Activated T-helper 1 cell treated with Interleukin-2 at 50 U/mL for 16 hours (primary cell): ENCODE data around the gene SYNJ2.

Source experiments
- DNase-seq: peaks from one replicate; pipeline ENCODE4 v3.0.0-alpha.2; 2020; ENCODE audit warnings: low read depth

SYNJ2 gene

DNA sequence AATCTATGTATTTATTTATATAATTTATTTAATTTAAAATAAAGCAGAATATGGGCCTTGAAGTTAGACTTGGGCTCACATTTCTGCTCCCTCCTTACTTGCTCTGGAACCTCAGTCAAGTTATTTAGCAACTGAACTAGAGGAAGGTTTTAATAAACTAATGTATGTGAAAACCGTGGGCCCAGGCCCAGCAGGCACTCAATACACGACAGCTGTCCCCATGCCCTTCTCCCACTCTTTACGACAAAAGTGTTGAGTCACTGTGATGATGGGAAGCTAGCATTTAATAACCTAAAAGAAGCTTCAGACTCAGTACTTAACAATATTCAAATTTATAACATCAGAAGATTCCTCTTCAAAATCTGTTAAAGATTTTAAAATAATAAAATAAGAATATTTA lies 139.7 kb downstream of the SYNJ2 start:
- no peak for DNase-seq

DNA sequence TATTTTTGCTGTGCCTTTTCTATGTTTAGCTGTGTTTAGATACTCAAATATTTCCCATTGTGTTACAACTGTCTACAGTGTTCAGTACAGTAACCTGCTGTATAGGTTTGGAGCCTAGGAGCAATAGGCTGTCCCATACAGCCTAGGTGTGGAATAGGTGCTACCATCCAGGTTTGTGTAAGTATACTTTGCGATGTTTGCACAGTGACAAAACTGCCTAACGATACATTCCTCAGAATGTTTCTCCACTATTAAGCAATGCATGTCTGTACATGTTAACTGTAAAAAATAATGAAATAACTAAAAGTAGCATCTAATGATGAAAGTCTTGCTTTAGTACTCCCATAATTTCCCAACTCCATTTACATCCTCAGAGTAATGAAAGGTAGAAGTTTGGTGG lies 140.4 kb downstream of the SYNJ2 start:
- DNase-seq, result no peak

GRCh38 chr6:158124288-158124687 lies 142.6 kb downstream of the SYNJ2 start:
- no peak for DNase-seq

DNA sequence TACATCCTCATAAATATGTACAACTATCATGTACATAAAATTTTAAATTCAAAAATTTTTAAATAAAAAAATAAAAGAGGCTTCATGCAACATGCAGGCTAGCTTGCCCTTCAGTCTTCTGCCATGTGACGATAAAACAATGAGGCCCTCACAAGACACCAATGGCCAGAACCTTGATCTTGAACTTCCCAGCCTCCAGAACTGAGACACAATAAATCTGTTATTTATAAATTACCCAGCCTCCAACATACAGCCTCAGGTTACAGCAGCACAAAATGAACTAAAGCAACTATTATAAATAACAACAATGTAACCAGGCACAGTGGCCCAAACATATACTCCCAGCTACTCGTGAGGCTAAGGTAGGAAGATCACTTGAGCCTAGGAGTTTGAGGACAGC lies 143.6 kb downstream of the SYNJ2 start:
- no peak for DNase-seq

DNA sequence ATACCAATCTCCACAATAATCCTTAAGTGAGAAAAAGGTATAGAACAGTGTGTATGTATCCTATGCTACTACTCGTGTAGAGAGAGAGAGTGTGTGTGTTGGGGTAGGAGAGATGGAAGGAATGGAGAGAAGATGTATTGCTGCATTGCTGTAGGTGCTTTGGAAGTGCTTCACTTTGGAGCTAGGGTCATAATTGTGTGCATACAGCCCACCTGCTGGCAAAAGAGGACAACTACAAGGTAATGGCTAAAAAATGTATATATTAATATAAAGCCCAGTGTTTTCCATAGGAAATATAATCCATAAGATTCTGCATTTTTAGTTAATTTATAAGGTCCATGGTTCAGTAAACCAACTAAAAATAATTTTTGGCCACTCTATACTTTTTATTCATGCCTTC lies 150.3 kb downstream of the SYNJ2 start:
- no peak for DNase-seq

DNA sequence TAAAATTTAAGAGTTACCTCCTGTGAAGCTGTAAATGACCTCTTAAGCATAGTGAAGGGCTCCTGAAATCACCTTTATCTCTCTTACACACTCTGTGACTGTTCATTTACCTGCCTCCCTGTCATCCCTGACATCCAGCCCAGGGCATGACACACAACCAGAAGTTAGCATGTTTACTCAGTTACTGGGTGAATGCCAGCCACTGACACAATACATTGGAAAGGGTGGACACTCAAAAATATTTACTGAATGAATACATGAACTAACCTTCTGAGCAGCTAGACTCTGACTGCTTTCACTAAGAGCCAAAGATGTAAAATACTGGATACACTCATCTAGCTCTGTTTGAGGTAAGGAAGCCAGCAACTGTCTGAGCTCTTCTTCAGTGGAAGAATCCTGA lies 161.1 kb downstream of the SYNJ2 start:
- no peak for DNase-seq

- no peak for DNase-seq
Measured at GRCh38 chr6:158143700-158144099, 162.0 kb downstream of the SYNJ2 start.
